Measurements from ENCODE around the gene IFT57. TPM values are rescaled to one million over a fixed set of nuclear protein-coding genes. Genes with fewer than 3 reads are reported as not detected.

Gene IFT57
- total RNA-seq, 1 donor: 74.9 TPM

DNA sequence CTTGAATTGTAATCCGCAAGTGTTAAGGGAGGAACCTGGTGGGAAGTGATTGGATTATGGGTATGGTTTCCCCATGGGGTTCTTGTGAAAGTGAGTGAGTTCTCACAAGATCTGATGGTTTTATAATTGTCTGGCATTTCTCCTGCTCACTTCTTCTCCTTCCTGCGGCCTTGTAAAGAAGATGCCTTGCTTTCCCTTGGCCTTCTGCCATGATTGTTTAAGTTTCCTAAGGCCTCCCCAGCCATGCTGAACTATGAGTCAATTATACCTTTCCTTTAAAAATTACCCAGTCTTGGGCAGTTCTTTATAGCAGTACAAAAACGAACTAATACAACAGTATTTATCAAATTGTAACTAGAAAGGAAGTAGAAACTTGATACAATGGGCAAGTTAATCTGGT is 31.9 kb downstream of the IFT57 start:
- DNase-seq (ENCODE audit: insufficient read length, low spot score, missing footprints): no peak
- Histone ChIP-seq H3K9me3 (ENCODE audit: low read depth, low read length) (peaks cover 4% of the 10 kb centered on the region), H3K27ac (ENCODE audit: low read depth, low read length) (no peak overlapping the region), H3K4me3 (ENCODE audit: insufficient read depth, low read length) (no peak overlapping the region), H3K36me3 (ENCODE audit: insufficient read depth, low read length) (peaks cover 23% of the 10 kb centered on the region), H3K27me3 (ENCODE audit: insufficient read depth, low read length) (no peaks in the 10 kb centered on the region), H3K79me2 (ENCODE audit: insufficient read depth, low read length) (no peaks in the 10 kb centered on the region), H3K4me1 (ENCODE audit: insufficient read depth, low read length) (no peaks in the 10 kb centered on the region), H2AFZ (ENCODE audit: low read length) (no peak overlapping the region), H3K4me2 (ENCODE audit: insufficient read depth, low read length) (no peak overlapping the region), H4K20me1 (ENCODE audit: insufficient read depth, low read length) (no peaks in the 10 kb centered on the region)
- TF ChIP-seq, protein P1, sequence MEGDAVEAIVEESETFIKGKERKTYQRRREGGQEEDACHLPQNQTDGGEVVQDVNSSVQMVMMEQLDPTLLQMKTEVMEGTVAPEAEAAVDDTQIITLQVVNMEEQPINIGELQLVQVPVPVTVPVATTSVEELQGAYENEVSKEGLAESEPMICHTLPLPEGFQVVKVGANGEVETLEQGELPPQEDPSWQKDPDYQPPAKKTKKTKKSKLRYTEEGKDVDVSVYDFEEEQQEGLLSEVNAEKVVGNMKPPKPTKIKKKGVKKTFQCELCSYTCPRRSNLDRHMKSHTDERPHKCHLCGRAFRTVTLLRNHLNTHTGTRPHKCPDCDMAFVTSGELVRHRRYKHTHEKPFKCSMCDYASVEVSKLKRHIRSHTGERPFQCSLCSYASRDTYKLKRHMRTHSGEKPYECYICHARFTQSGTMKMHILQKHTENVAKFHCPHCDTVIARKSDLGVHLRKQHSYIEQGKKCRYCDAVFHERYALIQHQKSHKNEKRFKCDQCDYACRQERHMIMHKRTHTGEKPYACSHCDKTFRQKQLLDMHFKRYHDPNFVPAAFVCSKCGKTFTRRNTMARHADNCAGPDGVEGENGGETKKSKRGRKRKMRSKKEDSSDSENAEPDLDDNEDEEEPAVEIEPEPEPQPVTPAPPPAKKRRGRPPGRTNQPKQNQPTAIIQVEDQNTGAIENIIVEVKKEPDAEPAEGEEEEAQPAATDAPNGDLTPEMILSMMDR (IDR thresholded peaks at IDR 0.05; ENCODE audit: extremely low read depth, low read depth, low read length): no peak

DNA sequence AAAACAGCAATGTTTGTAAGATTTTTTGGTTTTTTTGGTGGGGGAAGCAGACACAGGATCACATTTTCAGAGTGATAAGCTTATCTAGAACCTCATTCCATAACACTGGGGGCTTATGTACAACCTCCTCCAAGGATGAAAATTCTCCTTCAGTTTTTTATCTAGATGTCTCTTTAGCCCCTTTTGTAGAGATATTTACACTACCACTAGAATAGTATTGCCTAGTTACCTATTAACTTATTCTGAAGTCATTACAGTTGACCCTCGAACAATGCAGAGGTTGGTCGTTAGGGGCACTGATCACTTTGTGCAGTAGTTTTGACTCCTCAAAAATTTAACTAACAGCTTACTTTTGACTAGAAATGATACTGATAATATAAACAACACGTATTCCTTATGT is 32.8 kb downstream of the IFT57 start:
- no peak for DNase-seq (ENCODE audit: insufficient read length, low spot score, missing footprints)
- peaks cover under 1% of the 10 kb centered on the region for H3K9me3 ChIP-seq (ENCODE audit: low read depth, low read length)
- TF ChIP-seq, protein P1 (IDR thresholded peaks at IDR 0.05; ENCODE audit: extremely low read depth, low read depth, low read length): no peak
- no peaks in the 10 kb centered on the region for H4K20me1 ChIP-seq (ENCODE audit: insufficient read depth, low read length)
- H3K27me3 ChIP-seq (ENCODE audit: insufficient read depth, low read length): no peaks in the 10 kb centered on the region
- no peaks in the 10 kb centered on the region for H3K4me1 ChIP-seq (ENCODE audit: insufficient read depth, low read length)
- no peak overlapping the region for H3K4me2 ChIP-seq (ENCODE audit: insufficient read depth, low read length)
- no peak overlapping the region for H3K27ac ChIP-seq (ENCODE audit: low read depth, low read length)
- H3K36me3 ChIP-seq (ENCODE audit: insufficient read depth, low read length): peaks cover 21% of the 10 kb centered on the region
- no peak overlapping the region for H2AFZ ChIP-seq (ENCODE audit: low read length)
- H3K4me3 ChIP-seq (ENCODE audit: insufficient read depth, low read length): no peak overlapping the region
- H3K79me2 ChIP-seq (ENCODE audit: insufficient read depth, low read length): no peaks in the 10 kb centered on the region

DNA sequence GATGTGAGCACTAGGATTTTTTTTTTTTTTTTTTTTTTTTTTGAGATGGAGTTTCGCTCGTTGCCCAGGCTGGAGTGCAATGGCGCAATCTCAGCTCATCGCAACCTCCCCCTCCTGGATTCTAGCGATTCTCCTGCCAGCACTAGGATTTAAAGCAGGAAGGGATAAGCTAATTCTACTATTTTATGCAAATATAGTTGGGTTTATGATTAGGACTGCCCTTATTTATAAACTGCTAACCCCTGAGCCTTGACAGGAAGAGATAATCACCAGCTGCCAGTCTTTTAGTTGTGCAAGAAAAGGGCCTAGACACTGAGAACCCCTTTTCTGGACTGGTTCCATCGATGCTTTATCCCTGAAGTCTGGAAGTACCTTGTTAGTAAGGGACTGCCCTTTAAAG is 36.7 kb downstream of the IFT57 start:
- no peaks in the 10 kb centered on the region for H3K9me3 ChIP-seq (ENCODE audit: low read depth, low read length)
- H3K79me2 ChIP-seq (ENCODE audit: insufficient read depth, low read length): no peaks in the 10 kb centered on the region
- no peak overlapping the region for H2AFZ ChIP-seq (ENCODE audit: low read length)
- H3K27ac ChIP-seq (ENCODE audit: low read depth, low read length): no peak overlapping the region
- no peak overlapping the region for H3K4me2 ChIP-seq (ENCODE audit: insufficient read depth, low read length)
- H3K4me3 ChIP-seq (ENCODE audit: insufficient read depth, low read length): no peak overlapping the region
- no peak for DNase-seq (ENCODE audit: insufficient read length, low spot score, missing footprints)
- no peaks in the 10 kb centered on the region for H3K27me3 ChIP-seq (ENCODE audit: insufficient read depth, low read length)
- TF ChIP-seq, protein P1 (IDR thresholded peaks at IDR 0.05; ENCODE audit: extremely low read depth, low read depth, low read length): no peak
- peaks cover 13% of the 10 kb centered on the region for H3K36me3 ChIP-seq (ENCODE audit: insufficient read depth, low read length)
- peaks cover 10% of the 10 kb centered on the region for H3K4me1 ChIP-seq (ENCODE audit: insufficient read depth, low read length)
- H4K20me1 ChIP-seq (ENCODE audit: insufficient read depth, low read length): no peaks in the 10 kb centered on the region

DNA sequence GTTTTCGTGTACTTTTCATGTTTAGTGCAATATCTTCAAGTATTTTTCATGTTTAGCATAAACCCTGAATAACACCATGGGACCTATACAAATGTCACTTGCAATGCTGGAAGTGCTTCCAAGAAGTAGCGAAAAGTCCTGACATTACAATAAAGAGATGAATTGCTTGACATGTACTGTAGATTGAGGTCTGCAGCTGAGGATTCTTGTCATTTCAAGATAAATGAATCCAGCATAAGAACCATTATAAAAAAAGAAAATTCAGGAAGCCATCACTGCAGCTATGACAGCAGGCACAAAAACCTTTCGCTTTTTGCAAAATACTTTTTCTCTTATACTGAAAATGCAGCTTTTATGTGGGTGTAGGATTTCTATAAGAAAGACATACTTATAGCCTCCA is 37.4 kb downstream of the IFT57 start:
- DNase-seq (ENCODE audit: insufficient read length, low spot score, missing footprints): no peak

More for the DNA sequence above, 37.4 kb downstream of the IFT57 start:
- TF ChIP-seq, protein P1 (IDR thresholded peaks at IDR 0.05; ENCODE audit: extremely low read depth, low read depth, low read length): no peak
- Histone ChIP-seq H3K4me1 (ENCODE audit: insufficient read depth, low read length) (peaks cover 16% of the 10 kb centered on the region), H3K9me3 (ENCODE audit: low read depth, low read length) (no peaks in the 10 kb centered on the region), H3K27me3 (ENCODE audit: insufficient read depth, low read length) (no peaks in the 10 kb centered on the region), H3K79me2 (ENCODE audit: insufficient read depth, low read length) (no peaks in the 10 kb centered on the region), H3K4me3 (ENCODE audit: insufficient read depth, low read length) (no peak overlapping the region), H2AFZ (ENCODE audit: low read length) (no peak overlapping the region), H4K20me1 (ENCODE audit: insufficient read depth, low read length) (no peaks in the 10 kb centered on the region), H3K36me3 (ENCODE audit: insufficient read depth, low read length) (peaks cover 6% of the 10 kb centered on the region), H3K4me2 (ENCODE audit: insufficient read depth, low read length) (no peak overlapping the region), H3K27ac (ENCODE audit: low read depth, low read length) (no peak overlapping the region)
